Nephron progenitor cell (in vitro differentiated cells): ENCODE measurements around the gene IL4I1.

Experiments
- DNase-seq: peaks from one replicate; pipeline ENCODE4 v3.0.0; 2021
- H3K27ac Mint-ChIP-seq: 2 replicates; pipeline ENCODE4 v1.8.0; 2021; ENCODE audit warnings: mild to moderate bottlenecking, moderate library complexity, mixed read lengths
- H3K27me3 Mint-ChIP-seq: 2 replicates; pipeline ENCODE4 v1.8.0; 2021; ENCODE audit warnings: mild to moderate bottlenecking, low read depth, mixed read lengths; ENCODE audit not compliant: poor library complexity
- H3K36me3 Mint-ChIP-seq: 2 replicates; pipeline ENCODE4 v1.8.0; 2021; ENCODE audit warnings: low read depth, mixed read lengths
- H3K4me1 Mint-ChIP-seq: 2 replicates; pipeline ENCODE4 v1.8.0; 2021; ENCODE audit warnings: mixed read lengths
- H3K4me3 Mint-ChIP-seq: 2 replicates; pipeline ENCODE4 v1.8.0; 2021; ENCODE audit warnings: mild to moderate bottlenecking, moderate library complexity, mixed read lengths
- H3K9me3 Mint-ChIP-seq: 2 replicates; pipeline ENCODE4 v1.8.0; 2021; ENCODE audit warnings: mild to moderate bottlenecking, moderate library complexity, mixed read lengths
- TF ChIP-seq, protein P1 (sequence below): fragments of 200-600 bp; sonication (generic); IDR thresholded peaks from 2 replicates; pipeline ENCODE4 v1.5.0; 2021; ENCODE audit warnings: antibody characterized with exemption

IL4I1 gene

DNA sequence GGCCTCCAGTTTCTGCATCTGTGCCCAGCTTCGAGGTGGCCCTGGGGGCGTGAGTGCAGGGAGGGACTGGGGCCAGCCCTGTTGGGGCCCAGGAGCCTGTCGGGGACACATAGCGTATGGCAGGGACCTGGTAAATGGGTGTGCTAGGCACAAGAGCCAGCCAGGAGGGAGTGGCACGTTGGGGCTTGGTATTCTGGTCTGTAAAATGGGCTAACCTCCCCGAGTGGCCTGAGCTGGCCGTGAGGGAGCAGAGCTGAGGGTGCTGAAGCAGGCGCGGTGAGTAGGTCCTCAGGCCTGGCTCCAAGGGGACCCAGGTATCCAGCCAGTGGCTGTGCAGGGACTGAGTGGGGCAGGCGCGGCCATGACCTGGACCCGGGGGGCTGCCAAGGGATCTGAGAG, 41.4 kb downstream of the IL4I1 start:
- Mint-ChIP-seq H3K27ac (peak overlapping the region; percentile 91), H3K4me1 (peaks cover 26% of the 10 kb centered on the region), H3K36me3 (peaks cover 24% of the 10 kb centered on the region), H3K27me3 (no peaks in the 10 kb centered on the region), H3K9me3 (no peaks in the 10 kb centered on the region), H3K4me3 (no peak overlapping the region)
- TF ChIP-seq, protein P1, sequence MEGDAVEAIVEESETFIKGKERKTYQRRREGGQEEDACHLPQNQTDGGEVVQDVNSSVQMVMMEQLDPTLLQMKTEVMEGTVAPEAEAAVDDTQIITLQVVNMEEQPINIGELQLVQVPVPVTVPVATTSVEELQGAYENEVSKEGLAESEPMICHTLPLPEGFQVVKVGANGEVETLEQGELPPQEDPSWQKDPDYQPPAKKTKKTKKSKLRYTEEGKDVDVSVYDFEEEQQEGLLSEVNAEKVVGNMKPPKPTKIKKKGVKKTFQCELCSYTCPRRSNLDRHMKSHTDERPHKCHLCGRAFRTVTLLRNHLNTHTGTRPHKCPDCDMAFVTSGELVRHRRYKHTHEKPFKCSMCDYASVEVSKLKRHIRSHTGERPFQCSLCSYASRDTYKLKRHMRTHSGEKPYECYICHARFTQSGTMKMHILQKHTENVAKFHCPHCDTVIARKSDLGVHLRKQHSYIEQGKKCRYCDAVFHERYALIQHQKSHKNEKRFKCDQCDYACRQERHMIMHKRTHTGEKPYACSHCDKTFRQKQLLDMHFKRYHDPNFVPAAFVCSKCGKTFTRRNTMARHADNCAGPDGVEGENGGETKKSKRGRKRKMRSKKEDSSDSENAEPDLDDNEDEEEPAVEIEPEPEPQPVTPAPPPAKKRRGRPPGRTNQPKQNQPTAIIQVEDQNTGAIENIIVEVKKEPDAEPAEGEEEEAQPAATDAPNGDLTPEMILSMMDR = no peak
- DNase-seq = no peak

DNA sequence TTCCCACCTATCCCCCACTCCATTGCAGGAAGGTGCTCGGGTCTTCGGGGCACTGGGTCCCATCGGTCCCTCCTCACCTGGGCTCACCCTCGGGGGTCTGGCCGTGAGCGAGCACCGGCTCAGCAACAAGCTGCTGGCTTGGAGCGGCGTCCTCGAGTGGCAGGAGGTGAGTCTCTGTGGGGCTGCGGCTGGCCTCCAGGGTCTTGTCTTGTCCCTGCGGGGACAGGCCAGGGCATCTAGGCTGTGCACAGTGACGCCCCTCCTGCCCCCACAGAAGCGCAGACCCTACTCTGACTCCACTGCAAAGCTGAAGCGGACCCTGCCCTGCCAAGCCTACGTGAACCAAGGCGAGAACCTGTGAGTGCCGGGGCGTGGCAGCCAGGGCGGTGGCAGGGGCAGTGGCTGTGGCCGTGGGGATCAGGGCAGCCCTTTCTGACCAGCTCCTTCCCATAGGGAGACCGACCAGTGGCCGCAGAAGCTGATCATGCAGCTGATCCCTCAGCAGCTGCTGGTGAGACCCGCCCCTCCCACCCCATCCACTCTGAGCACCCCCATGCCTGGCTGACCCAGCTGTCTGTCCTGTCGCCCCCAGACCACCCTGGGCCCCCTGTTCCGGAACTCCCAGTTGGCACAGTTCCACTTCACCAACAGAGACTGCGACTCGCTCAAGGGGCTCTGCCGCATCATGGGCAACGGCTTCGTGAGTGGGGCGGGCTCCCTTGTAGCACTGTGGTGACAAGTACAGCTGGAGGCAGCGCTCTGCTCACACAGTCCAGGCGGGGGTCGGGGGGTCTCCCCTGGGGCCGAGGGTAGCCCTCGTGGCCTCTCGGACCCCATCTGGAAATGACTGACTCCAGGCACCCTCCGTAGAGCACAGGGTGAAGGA, 42.1 kb downstream of the IL4I1 start:
- Mint-ChIP-seq H3K9me3 (peaks cover 6% of the 10 kb centered on the region), H3K4me1 (peaks cover 29% of the 10 kb centered on the region), H3K4me3 (no peak overlapping the region), H3K36me3 (peaks cover 31% of the 10 kb centered on the region), H3K27ac (no peak overlapping the region), H3K27me3 (peaks cover 2% of the 10 kb centered on the region)
- TF ChIP-seq, protein P1 = no peak
- DNase-seq = no peak

DNA sequence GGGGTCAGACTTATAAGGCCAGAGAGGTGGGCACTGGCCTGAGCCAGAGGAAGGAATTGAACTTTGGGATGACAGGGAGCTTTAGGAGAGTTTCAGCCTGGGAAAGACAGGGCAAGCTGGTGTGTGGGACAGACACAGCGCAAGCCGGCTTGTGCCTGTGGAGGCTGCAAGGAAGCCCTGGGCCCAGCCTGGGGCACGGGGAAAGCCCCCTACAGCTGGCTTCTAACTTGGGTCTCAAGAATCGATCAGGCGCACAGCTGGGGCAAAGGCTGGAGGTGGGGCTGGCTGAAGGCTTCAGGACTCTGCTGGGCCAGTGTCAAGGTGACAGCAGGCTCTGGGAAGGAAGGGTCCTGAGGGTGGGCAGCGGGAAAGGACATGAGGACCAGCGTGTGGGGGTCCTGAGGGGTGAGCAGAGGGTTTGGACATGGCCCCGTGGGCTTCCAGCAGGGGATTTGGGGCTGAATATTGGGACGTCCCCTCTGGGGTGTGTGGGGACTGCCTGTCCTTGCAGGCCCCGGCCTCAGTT, 42.8 kb downstream of the IL4I1 start:
- Mint-ChIP-seq H3K27ac (peak overlapping the region; percentile 95), H3K36me3 (peaks cover 35% of the 10 kb centered on the region), H3K27me3 (peaks cover 2% of the 10 kb centered on the region), H3K4me3 (peak overlapping the region; percentile 93), H3K9me3 (peaks cover 13% of the 10 kb centered on the region), H3K4me1 (peaks cover 29% of the 10 kb centered on the region)
- DNase-seq = no peak
- TF ChIP-seq, protein P1 = no peak

DNA sequence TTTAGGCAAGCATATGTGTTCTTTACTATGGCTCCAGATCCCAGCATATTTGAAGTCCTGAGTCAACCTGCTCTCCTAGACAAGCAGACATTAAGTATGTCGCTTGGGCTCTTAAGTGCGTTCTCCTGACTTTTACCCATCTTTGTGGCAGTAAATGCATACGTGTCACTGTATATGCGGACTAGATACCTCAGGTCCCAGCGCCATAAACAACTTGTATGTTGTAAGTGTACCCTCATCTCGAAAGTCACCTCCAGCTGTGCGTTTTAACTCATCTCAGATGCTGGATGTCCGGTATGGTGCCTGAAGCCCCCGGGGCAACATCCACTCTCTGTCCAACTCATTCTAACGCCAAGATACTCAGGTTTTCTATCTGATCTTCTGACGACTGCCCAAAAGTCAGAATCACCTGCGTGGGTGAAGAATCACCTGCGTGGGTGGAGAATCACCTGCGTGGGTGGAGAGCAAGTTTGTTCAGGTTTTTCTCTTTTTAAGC, 44.0 kb downstream of the IL4I1 start:
- peak overlapping the region; percentile 77 for H3K27ac Mint-ChIP-seq
- TF ChIP-seq, protein P1 = no peak
- peak overlapping the region; percentile 93 for H3K4me3 Mint-ChIP-seq
- peaks cover 29% of the 10 kb centered on the region for H3K4me1 Mint-ChIP-seq
- H3K36me3 Mint-ChIP-seq = peaks cover 41% of the 10 kb centered on the region
- peaks cover 2% of the 10 kb centered on the region for H3K27me3 Mint-ChIP-seq
- peaks cover 23% of the 10 kb centered on the region for H3K9me3 Mint-ChIP-seq
- no peak for DNase-seq

DNA sequence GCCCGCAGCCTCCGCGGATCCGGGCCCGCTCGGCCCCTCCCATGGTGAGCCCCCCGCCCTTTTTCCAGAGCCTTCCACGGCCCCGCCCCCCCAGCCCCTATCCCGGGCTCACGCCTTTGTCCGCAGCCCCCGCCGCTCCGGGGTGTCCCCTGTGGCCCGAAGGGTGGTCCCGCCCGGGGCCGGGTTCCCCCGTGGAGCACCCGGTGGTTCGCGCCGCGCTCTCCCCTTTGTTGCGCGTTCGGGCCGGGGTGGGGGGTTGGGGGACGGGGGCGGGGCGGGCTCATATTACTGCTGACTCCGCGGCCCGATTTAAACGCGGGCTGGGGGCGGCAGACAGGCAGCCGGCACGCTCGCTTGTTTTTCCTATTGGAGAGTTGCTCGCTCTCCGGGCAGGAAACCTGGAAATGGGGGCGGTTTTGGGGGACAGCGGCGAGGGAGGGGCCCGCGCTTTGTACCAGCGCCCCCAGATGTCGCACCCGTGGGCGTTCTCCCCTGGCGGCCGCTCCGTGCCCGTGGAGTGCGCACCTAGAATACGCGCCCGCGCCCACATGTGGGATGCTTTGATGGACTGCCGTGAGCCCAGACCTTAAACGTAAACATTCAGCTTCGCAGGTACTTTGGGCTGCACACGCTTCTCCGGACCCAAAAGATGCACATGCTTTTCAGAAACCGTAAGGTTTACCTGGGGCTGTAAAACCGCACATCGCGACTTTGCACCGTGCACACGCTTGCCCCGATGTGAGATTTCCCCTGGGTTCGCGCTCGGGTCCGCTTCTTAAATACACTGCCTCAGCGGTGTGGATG, 45.0 kb downstream of the IL4I1 start:
- H3K27me3 Mint-ChIP-seq = peaks cover 2% of the 10 kb centered on the region
- H3K4me1 Mint-ChIP-seq = peaks cover 29% of the 10 kb centered on the region
- H3K9me3 Mint-ChIP-seq = peaks cover 26% of the 10 kb centered on the region
- H3K4me3 Mint-ChIP-seq = peak overlapping the region; percentile 93
- DNase-seq = peak; percentile 72
- H3K27ac Mint-ChIP-seq = peak overlapping the region; percentile 62
- H3K36me3 Mint-ChIP-seq = peaks cover 48% of the 10 kb centered on the region
- TF ChIP-seq, protein P1 = no peak
